ENCODE data around the gene SEC23A.

- TF ChIP-seq GATA2 (IDR thresholded peaks at IDR 0.05; ENCODE audit: low read depth, low read length) (no peak), GATA3 (IDR thresholded peaks at IDR 0.05; ENCODE audit: low read depth, low read length) (no peak)
Measured at GRCh38 chr14:39030209-39030608, 72.8 kb downstream of the SEC23A start.

Measured in SH-SY5Y (cell line).